HG02840 (cell line): ENCODE results near the gene SPTBN1.

Source experiments
- ATAC-seq: cut with Tn5 transposase; IDR thresholded peaks from one replicate; pipeline ENCODE4 v1.9.1; 2021; ENCODE audit warnings: mild to moderate bottlenecking, moderate library complexity, moderate number of reproducible peaks; ENCODE audit not compliant: unreplicated experiment, low FRiP score

Gene SPTBN1

GRCh38 chr2:54640834-54641540, 184.9 kb downstream of the SPTBN1 start:
- no peak for ATAC-seq

- ATAC-seq = no peak
These were observed 185.9 kb downstream of the SPTBN1 start for GRCh38 chr2:54641988-54642387.

- ATAC-seq = no peak
These were observed 186.7 kb downstream of the SPTBN1 start for GRCh38 chr2:54642677-54643430.

GRCh38 chr2:54644236-54644635, 188.1 kb downstream of the SPTBN1 start:
- ATAC-seq = no peak

- no peak for ATAC-seq
These were observed 190.2 kb downstream of the SPTBN1 start for GRCh38 chr2:54646170-54646927.

- ATAC-seq = no peak
These were observed 192.1 kb downstream of the SPTBN1 start for GRCh38 chr2:54648256-54648655.

- no peak for ATAC-seq
These were observed 193.1 kb downstream of the SPTBN1 start for GRCh38 chr2:54649191-54649590.

- ATAC-seq = no peak
These were observed 193.5 kb downstream of the SPTBN1 start for GRCh38 chr2:54649633-54650032.

GRCh38 chr2:54650612-54651011, 194.5 kb downstream of the SPTBN1 start:
- no peak for ATAC-seq

GRCh38 chr2:54651291-54651690, 195.2 kb downstream of the SPTBN1 start:
- ATAC-seq = no peak

GRCh38 chr2:54652540-54652939, 196.4 kb downstream of the SPTBN1 start:
- peak; percentile 68 for ATAC-seq

- ATAC-seq = no peak
These were observed 197.6 kb downstream of the SPTBN1 start for GRCh38 chr2:54653572-54654204.

GRCh38 chr2:54655046-54655809, 199.1 kb downstream of the SPTBN1 start:
- ATAC-seq = no peak

GRCh38 chr2:54656863-54657262, 200.7 kb downstream of the SPTBN1 start:
- ATAC-seq = no peak

- no peak for ATAC-seq
These were observed 201.5 kb downstream of the SPTBN1 start for GRCh38 chr2:54657664-54658083.

GRCh38 chr2:54658564-54659071, 202.5 kb downstream of the SPTBN1 start:
- no peak for ATAC-seq

- no peak for ATAC-seq
These were observed 203.4 kb downstream of the SPTBN1 start for GRCh38 chr2:54659527-54659926.

GRCh38 chr2:54660752-54661151, 204.6 kb downstream of the SPTBN1 start:
- no peak for ATAC-seq

- ATAC-seq = no peak
These were observed 207.4 kb downstream of the SPTBN1 start for GRCh38 chr2:54663424-54664030.
